Neutrophil (primary cell): ENCODE data around the gene PRSS2.

ENCODE experiments used
- H3K27ac ChIP-seq: fragments of 200-600 bp; sonication (generic); 2 replicates; pipeline ENCODE4 v1.5.1; 2016; ENCODE audit warnings: mild to moderate bottlenecking, moderate library complexity
- H3K27me3 ChIP-seq: fragments of 200-600 bp; sonication (generic); 2 replicates; pipeline ENCODE4 v1.6.0; 2016; ENCODE audit warnings: mild to moderate bottlenecking
- H3K36me3 ChIP-seq: fragments of 200-600 bp; sonication (generic); 2 replicates; pipeline ENCODE4 v1.5.1; 2017
- H3K4me1 ChIP-seq, 2 experiments: fragments of 200-600 bp in 1 of 2; sonication (generic) in 1 of 2; 1 replicate in 1 of 2; 2 replicates in 1 of 2; pipeline versions ENCODE4 v1.5.1 to v1.6.1; 2013 to 2016; ENCODE audit warnings: low read depth in 1 of 2, low read length in 1 of 2, mild to moderate bottlenecking in 1 of 2, moderate library complexity in 1 of 2; ENCODE audit not compliant: control insufficient read depth in 1 of 2, insufficient read depth in 1 of 2
- H3K4me3 ChIP-seq, 2 experiments: fragments of 200-600 bp in 1 of 2; sonication (generic) in 1 of 2; 1 replicate in 1 of 2; 2 replicates in 1 of 2; pipeline ENCODE4 v1.5.1; 2013 to 2016; ENCODE audit warnings: low read depth in 1 of 2, low read length in 1 of 2, mild to moderate bottlenecking in 1 of 2, moderate library complexity in 1 of 2
- H3K9me3 ChIP-seq: fragments of 200-600 bp; sonication (generic); 2 replicates; pipeline ENCODE4 v1.5.1; 2016
- TF ChIP-seq, protein P1 (sequence below): fragments of 200-600 bp; sonication (generic); IDR thresholded peaks from 2 replicates; pipeline ENCODE4 v1.5.1; 2016; ENCODE audit warnings: antibody characterized with exemption

The PRSS2 gene

DNA sequence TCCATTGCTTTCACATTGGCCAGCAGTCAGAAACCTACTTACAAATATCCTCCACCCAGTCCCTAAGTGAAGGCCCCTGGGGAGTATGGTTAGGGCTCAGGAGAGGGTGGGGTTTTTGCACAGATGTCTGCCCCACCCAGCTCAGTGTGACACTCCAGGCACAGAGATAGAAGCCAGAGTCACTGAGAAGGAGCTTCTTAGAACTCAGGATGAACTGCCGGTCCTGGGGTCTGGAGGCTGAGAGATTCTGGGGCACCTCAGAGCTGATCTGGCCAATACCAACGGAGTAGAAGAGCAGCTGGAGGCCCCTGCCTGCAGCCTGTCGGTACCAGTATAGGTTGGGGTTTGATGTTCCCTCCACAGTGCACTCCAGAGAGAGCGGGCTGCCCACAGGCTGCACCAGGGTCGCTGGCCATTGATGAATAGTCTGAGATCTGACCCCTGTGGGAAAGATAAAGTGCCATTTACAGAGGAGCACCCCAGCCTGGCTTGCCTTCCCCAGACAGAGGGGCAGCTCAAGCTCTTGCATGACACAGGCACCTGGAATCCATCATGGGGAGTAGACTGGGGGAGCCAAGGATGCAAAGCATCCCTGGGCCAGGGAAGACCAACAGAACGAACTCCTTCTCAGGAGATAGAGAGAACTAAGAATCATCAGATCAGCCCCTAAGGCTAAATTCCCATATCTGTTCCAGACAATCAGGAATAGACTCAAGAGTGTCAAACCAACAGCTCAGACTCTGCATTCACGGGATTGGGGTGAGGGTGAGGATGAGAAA, 41.9 kb downstream of the PRSS2 start:
- Histone ChIP-seq H3K27me3 (peaks cover 23% of the 10 kb centered on the region), H3K9me3 (no peaks in the 10 kb centered on the region), H3K36me3 (no peaks in the 10 kb centered on the region), H3K4me3 (no peak overlapping the region), H3K4me1 (no peaks in the 10 kb centered on the region), H3K27ac (no peak overlapping the region)
- TF ChIP-seq, protein P1, sequence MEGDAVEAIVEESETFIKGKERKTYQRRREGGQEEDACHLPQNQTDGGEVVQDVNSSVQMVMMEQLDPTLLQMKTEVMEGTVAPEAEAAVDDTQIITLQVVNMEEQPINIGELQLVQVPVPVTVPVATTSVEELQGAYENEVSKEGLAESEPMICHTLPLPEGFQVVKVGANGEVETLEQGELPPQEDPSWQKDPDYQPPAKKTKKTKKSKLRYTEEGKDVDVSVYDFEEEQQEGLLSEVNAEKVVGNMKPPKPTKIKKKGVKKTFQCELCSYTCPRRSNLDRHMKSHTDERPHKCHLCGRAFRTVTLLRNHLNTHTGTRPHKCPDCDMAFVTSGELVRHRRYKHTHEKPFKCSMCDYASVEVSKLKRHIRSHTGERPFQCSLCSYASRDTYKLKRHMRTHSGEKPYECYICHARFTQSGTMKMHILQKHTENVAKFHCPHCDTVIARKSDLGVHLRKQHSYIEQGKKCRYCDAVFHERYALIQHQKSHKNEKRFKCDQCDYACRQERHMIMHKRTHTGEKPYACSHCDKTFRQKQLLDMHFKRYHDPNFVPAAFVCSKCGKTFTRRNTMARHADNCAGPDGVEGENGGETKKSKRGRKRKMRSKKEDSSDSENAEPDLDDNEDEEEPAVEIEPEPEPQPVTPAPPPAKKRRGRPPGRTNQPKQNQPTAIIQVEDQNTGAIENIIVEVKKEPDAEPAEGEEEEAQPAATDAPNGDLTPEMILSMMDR: no peak

DNA sequence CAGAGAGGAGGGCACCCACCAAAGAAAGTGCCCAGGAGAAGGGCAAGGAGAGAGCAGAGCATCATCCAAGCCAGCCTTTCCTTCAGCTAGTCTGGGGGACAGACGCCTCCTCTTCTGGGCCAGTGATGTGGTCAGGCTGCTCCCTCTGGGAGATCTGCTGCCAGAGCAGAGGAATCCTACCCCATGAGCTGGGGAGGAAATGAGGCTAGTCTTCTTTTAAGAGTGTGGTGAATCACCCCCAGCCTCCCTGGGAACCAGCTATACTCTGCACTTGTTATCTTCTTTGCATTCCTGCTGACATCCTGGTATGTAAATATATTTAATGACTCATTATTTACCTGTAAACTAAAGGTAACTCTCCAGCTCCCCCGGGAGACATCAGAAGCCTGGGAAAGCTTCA, 42.5 kb downstream of the PRSS2 start:
- Histone ChIP-seq H3K4me1 (no peaks in the 10 kb centered on the region), H3K27me3 (peaks cover 17% of the 10 kb centered on the region), H3K27ac (no peak overlapping the region), H3K4me3 (no peak overlapping the region), H3K36me3 (no peaks in the 10 kb centered on the region), H3K9me3 (no peaks in the 10 kb centered on the region)
- TF ChIP-seq, protein P1: no peak

DNA sequence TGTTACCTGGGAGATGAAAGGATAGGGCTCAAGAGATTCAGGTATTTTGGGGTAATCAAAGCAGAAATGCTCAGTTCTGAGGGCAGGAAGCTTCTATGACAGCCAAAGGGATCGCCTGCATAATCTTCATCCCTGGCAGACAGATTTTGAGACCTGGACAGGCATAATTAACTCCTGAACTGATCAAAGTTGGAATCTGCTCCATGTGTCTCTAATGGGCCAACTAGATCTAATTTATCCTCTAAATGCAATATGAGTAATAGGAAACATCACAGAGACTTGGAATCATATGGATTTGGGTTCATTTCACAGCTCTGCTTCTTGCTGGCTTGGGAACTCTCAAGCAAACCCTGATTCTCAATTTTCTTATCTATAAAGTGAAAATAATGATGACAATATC, 42.9 kb downstream of the PRSS2 start:
- Histone ChIP-seq H3K9me3 (no peaks in the 10 kb centered on the region), H3K4me3 (no peak overlapping the region), H3K36me3 (no peaks in the 10 kb centered on the region), H3K27ac (no peak overlapping the region), H3K27me3 (peaks cover 12% of the 10 kb centered on the region), H3K4me1 (no peaks in the 10 kb centered on the region)
- TF ChIP-seq, protein P1: no peak

DNA sequence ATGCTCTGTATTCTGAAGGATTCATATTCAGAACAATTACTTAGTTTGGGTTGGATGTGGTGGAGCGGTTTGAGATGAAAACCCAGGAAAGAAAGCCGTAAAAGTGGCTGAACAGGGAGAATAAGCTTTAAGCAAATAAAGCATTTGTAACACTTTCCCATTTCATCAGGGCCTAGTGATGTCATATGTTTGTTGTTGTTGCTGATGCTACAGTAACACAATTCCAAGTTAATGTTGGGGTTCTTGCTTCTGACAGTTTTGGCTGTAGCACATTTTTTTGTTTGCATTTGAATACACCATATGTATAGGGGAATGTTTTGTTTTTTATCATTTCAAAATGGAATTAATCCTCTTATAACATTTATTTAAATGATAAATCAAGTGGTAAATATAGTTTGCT, 43.7 kb downstream of the PRSS2 start:
- H3K9me3 ChIP-seq: no peaks in the 10 kb centered on the region
- H3K4me1 ChIP-seq: no peaks in the 10 kb centered on the region
- H3K4me3 ChIP-seq: no peak overlapping the region
- peaks cover 4% of the 10 kb centered on the region for H3K27me3 ChIP-seq
- TF ChIP-seq, protein P1: no peak
- H3K36me3 ChIP-seq: no peaks in the 10 kb centered on the region
- H3K27ac ChIP-seq: no peak overlapping the region

DNA sequence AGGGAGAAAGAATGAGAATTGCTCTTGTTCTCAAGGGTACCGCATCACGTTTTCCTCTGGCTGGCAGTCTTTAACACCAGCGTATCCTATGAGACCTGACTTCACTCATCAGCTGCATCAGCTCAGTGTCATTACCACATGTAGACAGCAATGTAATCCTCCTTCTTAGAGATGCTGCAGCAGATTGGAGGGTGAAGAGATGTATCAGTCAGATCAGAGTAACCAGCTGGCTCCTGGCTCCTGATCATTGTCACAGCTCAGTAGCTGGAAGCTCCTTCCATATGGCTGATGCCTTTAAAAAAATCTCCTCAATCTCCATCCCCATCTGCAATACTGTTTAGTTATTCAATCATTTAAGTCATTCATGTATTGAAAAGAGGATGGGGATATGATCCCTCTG, 44.4 kb downstream of the PRSS2 start:
- Histone ChIP-seq H3K27me3 (no peaks in the 10 kb centered on the region), H3K27ac (no peak overlapping the region), H3K9me3 (no peaks in the 10 kb centered on the region), H3K36me3 (no peaks in the 10 kb centered on the region), H3K4me3 (no peak overlapping the region), H3K4me1 (no peaks in the 10 kb centered on the region)
- TF ChIP-seq, protein P1: no peak
